ENCODE measurements around the gene PRDM16.

- no peak for TF ChIP-seq EZH2 (IDR thresholded peaks at IDR 0.05; ENCODE audit: borderline replicate concordance, low read depth, low read length, severe bottlenecking)
- no peak for TF ChIP-seq CTCF (IDR thresholded peaks at IDR 0.05; ENCODE audit: borderline replicate concordance, extremely low read depth, low read length, poor library complexity, severe bottlenecking)
Measured at GRCh38 chr1:3459051-3459908, 390.3 kb downstream of the PRDM16 start.
